ENCODE results near the gene CHST3.
"Not testable (repeated sequence)": the region's sequence is repeated elsewhere in the genome, so short reads cannot be mapped to it uniquely, and the experiment has no call there.

CHST3 gene

DNA sequence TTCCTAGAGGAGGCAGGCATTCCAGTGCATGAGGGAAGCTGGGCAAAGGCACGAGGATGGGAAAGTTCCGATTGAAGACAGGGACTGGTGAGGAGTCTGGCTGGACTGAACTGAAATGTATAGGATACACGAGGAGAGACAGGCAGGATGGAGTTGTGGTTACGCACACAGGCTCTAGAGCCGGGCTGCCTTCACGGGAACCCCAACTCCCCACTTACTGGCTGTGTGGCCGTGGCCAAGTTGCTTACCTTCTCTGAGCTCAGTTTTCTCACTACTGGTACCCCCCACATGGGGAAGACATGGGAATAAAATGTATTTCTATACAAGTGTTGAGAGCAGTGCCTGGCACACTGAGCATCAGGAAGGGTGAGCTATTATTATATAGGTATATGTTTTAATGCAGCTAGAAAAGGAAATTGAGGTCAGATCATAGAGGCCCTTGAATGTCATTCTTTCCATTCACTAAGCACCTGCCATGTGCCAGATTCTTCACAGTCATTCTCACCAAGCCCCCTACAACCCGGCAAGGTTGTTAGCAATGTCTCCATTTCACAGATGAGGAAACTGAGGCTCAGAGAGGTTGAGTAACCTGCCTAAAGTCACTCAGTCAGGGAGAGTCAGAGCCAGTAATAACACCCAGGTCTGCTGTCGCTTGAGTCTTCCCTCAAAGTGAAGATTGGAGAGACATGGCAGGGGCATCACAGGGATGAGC is 9.7 kb downstream of the CHST3 start:
- no peak for DNase-seq

GRCh38 chr10:71974489-71975021 is 10.4 kb downstream of the CHST3 start:
- no peak for DNase-seq

GRCh38 chr10:71975087-71975870 is 11.1 kb downstream of the CHST3 start:
- no peak for DNase-seq

DNA sequence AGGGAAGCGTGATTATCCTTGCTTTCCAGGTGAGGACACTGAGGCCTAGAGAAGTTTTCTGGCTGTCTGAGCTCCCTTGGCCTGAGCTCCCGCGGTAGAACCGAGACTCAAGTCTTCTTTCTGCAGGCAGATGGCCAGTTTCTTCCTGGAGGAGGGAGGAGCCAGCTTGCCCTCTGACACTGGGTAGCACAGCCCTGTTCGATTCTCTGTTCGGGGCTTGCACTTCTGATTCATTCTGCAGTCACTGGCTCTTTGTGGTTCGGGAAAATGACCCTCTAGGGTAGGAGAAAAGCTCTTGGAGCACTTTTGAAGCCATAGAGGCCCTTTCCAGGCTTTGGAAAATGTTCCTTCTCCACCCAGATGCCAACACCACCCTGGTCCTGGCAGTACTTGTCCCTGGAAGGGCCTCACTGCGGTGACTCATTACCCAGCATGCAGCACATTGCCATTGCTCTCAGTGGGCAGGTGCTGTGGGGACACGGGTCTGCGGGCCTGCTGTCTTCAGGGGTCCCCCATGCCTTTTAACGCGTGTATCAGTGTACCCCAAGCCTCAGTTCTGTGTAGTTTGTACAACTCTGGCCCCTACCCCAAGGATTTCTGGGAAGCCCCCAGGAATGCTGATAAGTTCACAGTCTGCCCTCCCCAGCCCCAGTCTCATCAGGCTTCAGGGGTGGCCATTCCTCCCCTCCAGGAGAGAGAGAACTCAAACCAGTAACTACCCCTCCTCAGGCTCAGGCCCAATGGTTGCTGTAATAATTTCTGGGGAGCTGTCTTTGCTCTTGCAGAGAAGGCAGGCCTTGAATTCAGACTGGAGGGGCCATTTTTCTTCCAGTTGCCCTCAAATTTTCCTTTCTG is 11.9 kb downstream of the CHST3 start:
- DNase-seq = no peak

GRCh38 chr10:71977614-71977903 is 13.4 kb downstream of the CHST3 start:
- DNase-seq = not testable (repeated sequence)

GRCh38 chr10:71978476-71978875 is 14.3 kb downstream of the CHST3 start:
- peak; percentile 57 for DNase-seq

GRCh38 chr10:71978988-71979691 is 14.9 kb downstream of the CHST3 start:
- DNase-seq = no peak

DNA sequence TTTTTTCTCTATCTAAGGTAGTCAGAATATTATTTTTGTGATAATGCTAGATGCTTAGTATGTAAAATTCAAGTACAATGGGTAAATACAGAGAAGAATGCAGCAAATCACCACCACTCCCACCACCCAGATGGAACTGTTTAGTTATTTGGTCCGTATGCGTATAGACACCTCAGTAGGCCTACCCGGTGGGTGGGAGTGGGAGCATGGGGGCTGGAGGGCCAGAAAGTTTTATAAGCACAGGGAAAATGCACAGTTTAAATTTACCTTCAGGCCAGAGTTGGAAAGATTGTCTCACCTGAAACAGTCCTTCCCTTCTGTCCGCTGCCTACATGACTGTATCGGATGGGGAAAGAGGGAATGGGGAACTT is 15.5 kb downstream of the CHST3 start:
- no peak for DNase-seq

GRCh38 chr10:71980181-71981014 is 16.2 kb downstream of the CHST3 start:
- DNase-seq = peak; percentile 90

DNA sequence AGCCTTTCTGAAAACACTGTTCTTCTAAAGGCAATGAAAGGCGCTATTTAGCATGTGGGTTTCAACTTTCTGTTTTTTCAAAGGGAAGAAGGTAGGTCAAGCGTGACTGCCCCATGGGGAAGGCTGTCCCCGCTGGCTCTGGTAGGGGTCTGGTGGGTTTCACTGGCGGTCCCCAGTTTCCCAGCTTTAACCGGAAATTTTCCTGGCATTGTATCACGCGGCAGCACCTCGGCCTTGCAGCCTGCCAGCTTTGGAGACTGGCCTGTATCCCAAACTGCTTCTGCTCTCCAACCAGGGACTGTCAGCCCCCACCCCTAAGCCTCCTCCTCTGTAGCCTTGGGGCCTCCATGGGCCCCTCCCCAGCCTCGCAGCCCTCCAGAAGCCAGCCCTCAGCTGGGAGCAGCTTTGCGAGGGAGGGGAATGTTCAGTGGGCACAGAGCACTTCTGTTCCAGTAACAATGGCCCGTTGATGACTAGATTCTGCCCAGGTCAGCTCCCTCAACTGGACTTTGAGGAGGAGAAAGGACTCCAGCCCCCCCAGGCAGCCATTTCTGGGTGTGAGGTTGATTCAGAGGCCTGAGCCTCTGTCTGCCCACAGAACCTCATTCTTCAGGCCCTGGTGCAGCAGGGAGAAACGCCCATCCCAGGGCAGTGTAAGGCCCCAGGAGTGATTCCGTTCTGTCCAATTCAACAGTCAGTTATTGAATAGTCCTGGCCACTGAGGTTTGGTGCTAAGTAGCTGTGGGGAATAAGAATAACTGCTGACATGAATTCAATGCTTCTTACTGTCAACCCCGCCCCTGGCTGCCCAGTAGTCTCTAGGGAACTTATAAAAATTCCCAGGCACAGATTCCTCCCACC is 17.1 kb downstream of the CHST3 start:
- DNase-seq = no peak

GRCh38 chr10:71981876-71982230 is 17.7 kb downstream of the CHST3 start:
- DNase-seq = no peak

- no peak for DNase-seq
These were observed 18.3 kb downstream of the CHST3 start for GRCh38 chr10:71982269-71983178.

DNA sequence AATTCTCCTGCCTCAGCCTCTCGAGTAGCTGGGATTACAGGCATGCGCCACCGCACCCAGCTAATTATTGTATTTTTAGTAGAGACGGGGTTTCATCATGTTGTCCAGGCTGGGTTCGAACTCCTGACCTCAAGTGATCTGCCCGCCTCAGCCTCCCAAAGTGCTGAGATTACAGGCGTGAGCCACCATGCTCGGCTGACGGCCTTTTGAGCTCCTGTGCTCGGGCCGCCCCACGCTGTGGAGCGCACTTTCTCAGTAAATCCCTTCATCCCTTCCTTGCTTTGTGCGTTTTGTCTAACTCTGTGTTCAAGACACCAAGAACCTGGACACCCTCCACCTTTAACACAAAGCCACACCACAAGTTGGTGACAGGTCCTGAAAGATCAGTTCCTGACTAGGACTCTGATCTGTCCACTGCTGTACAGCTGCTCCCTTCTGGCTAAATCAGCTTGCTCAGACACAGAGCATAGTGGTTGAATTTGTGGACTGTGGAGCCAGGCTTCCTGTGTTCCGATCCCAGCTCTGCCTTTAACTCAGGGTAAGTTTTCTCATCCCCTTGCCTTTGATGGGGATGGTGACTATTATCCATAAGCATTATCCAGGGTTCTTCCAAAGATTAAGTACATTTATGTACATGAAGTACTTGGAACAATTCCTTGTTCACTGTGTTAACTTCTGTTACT is 20.1 kb downstream of the CHST3 start:
- no peak for DNase-seq

DNA sequence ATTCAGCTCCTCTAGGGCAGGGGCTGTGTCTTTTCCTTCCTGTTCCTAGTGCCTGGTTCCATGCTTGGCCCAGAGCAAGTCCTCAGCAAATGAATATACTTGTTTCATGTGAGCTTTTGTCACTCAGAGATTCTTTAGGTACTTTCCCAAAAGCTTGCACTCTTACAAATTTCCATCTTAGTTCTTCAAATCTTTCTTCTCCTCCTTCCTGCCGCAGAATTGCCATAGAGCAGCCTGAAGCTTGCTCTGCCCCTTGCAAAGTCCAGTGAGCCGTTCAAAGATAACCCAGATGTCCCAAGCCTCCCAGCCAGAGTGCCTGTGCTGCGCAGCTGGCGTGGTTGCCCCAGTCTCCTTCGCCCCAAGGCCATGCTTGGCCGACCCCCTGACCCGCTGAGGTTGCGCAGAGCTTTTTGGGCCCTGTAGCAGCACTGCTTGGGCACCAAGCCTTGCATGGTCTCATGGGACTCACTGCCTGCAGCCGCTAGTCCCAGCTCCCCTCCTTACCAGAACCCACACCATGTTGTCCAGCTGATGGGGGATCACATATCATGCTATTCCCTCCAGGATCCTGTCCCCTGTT is 20.7 kb downstream of the CHST3 start:
- DNase-seq = no peak

DNA sequence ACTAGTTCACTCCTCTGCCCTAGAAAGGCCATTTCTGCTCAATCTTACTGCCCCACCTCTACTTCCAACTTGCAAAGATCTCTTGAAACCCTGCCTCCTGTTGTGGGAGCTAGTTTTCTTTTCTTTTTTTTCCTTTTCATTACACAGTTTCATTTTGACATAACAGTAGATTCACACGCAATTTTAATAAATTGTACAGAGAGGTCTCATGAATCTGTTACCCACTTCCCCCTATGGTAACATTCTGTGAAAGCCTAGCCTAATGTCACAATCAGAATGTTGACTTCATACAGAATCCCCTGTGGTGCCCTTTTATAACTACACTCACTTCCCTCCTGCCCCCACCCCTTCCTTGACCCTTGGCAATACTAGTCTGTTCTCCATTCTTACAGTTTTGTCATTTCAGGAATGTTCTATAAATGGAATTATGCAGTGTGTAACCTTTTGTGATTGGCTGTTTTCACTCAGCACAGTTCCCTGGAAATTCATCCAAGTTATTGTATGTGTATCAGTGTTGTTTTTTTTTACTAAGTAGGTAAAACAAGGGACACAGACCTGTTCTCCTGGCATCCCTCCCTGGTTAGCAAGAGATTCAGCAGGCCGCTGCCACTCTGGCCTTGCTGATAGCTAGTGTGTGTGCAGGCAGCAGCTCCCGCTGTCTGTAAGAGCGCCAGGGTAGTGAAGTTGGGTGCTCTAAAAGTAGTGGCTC is 21.5 kb downstream of the CHST3 start:
- no peak for DNase-seq

DNA sequence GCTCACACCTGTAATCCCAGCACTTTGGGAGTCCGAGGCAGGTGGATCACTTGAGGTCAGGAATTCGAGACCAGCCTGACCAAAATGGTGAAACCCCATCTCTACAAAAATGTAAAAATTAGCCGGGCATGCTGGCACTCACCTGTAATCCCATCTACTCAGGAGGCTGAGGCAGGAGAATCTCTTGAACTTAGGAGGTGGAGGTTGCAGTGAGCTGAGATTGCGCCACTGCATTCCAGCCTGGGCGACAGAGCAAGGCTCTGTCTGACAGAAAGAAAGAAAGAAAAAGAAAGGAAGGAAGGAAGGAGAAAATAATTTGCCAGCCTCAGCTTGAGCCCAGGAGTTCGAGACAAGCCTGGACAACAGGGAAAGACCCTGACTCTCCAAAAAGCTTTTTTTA is 24.7 kb downstream of the CHST3 start:
- not testable (repeated sequence) for DNase-seq

- DNase-seq = peak; percentile 26
These were observed 25.7 kb downstream of the CHST3 start for GRCh38 chr10:71989661-71990454.
